ENCODE measurements around the gene YBX2.
A peak's percentile ranks its signal among the peaks of the same experiment; 100 is the strongest.

YBX2 gene

DNA sequence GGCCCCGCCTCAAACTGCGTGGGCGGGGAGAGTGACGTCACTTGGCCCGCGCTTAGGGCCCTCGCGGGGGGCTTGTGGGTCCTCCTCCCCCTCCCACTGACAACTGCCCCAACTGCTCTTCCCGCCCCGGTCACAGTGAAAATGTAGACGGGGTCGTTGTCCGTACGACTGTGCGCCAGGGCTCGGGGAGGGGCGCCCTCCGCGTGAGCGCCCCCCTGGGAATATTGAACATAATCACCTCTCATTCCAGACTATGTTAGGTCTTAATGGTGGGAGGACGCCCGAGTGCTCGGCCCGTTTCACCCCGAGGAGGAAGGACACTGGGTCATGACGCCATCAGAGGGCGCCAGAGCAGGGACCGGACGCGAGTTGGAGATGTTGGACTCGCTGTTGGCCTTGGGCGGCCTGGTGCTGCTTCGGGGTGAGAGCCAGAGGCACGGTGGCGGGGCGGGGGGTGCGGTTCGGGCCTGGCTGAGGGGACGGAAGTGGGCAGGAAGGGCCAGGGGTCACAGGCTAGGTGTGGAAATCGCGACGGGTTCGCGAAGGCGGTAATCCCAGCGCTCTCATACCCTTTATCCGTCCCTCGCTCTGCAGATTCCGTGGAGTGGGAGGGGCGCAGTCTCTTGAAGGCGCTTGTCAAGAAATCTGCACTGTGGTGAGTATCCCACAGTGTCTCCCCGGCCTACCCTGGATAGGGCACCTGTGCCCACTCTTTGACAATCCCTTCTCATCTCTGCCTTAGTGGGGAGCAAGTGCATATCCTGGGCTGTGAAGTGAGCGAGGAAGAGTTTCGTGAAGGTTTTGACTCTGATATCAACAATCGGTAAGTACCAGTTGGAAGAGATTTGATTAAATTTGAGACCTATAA, 42.0 kb downstream of the YBX2 start, which contains the start of gene ELP5 (continued):
- peak; percentile 87 for TF ChIP-seq ZNF76 (tag by site-specific recombination; IDR thresholded peaks at IDR 0.05; ENCODE audit: borderline replicate concordance, low read depth)
- TF ChIP-seq, protein P1, sequence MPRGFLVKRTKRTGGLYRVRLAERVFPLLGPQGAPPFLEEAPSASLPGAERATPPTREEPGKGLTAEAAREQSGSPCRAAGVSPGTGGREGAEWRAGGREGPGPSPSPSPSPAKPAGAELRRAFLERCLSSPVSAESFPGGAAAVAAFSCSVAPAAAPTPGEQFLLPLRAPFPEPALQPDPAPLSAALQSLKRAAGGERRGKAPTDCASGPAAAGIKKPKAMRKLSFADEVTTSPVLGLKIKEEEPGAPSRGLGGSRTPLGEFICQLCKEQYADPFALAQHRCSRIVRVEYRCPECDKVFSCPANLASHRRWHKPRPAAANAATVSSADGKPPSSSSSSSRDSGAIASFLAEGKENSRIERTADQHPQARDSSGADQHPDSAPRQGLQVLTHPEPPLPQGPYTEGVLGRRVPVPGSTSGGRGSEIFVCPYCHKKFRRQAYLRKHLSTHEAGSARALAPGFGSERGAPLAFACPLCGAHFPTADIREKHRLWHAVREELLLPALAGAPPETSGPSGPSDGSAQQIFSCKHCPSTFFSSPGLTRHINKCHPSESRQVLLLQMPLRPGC (tag by site-specific recombination; IDR thresholded peaks at IDR 0.05) = peak; percentile 79; the same call in 1 of the 2 replicates
- 0 out of 2 replicates have a peak, but pooled peaks have one; percentile 33 for TF ChIP-seq ZNF366 (tag by site-specific recombination; conservative IDR thresholded peaks at IDR 0.05)
- TF ChIP-seq ZBTB20 (tag by site-specific recombination; IDR thresholded peaks at IDR 0.05) = peak; percentile 79; the same call in 1 of the 2 replicates
- TF ChIP-seq, protein P2, sequence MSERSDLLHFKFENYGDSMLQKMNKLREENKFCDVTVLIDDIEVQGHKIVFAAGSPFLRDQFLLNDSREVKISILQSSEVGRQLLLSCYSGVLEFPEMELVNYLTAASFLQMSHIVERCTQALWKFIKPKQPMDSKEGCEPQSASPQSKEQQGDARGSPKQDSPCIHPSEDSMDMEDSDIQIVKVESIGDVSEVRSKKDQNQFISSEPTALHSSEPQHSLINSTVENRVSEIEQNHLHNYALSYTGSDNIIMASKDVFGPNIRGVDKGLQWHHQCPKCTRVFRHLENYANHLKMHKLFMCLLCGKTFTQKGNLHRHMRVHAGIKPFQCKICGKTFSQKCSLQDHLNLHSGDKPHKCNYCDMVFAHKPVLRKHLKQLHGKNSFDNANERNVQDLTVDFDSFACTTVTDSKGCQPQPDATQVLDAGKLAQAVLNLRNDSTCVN (tag by site-specific recombination; optimal IDR thresholded peaks at IDR 0.05) = peak; percentile 57
- TF ChIP-seq ZNF558 (tag by site-specific recombination; IDR thresholded peaks at IDR 0.05) = no peak
- no peak for TF ChIP-seq ZNF10 (tag by site-specific recombination; IDR thresholded peaks at IDR 0.05)
- TF ChIP-seq, protein P3, sequence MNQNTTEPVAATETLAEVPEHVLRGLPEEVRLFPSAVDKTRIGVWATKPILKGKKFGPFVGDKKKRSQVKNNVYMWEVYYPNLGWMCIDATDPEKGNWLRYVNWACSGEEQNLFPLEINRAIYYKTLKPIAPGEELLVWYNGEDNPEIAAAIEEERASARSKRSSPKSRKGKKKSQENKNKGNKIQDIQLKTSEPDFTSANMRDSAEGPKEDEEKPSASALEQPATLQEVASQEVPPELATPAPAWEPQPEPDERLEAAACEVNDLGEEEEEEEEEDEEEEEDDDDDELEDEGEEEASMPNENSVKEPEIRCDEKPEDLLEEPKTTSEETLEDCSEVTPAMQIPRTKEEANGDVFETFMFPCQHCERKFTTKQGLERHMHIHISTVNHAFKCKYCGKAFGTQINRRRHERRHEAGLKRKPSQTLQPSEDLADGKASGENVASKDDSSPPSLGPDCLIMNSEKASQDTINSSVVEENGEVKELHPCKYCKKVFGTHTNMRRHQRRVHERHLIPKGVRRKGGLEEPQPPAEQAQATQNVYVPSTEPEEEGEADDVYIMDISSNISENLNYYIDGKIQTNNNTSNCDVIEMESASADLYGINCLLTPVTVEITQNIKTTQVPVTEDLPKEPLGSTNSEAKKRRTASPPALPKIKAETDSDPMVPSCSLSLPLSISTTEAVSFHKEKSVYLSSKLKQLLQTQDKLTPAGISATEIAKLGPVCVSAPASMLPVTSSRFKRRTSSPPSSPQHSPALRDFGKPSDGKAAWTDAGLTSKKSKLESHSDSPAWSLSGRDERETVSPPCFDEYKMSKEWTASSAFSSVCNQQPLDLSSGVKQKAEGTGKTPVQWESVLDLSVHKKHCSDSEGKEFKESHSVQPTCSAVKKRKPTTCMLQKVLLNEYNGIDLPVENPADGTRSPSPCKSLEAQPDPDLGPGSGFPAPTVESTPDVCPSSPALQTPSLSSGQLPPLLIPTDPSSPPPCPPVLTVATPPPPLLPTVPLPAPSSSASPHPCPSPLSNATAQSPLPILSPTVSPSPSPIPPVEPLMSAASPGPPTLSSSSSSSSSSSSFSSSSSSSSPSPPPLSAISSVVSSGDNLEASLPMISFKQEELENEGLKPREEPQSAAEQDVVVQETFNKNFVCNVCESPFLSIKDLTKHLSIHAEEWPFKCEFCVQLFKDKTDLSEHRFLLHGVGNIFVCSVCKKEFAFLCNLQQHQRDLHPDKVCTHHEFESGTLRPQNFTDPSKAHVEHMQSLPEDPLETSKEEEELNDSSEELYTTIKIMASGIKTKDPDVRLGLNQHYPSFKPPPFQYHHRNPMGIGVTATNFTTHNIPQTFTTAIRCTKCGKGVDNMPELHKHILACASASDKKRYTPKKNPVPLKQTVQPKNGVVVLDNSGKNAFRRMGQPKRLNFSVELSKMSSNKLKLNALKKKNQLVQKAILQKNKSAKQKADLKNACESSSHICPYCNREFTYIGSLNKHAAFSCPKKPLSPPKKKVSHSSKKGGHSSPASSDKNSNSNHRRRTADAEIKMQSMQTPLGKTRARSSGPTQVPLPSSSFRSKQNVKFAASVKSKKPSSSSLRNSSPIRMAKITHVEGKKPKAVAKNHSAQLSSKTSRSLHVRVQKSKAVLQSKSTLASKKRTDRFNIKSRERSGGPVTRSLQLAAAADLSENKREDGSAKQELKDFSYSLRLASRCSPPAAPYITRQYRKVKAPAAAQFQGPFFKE (tag by site-specific recombination; IDR thresholded peaks at IDR 0.05; ENCODE audit: borderline replicate concordance) = no peak
- TF ChIP-seq ZNF239 (tag by site-specific recombination; IDR thresholded peaks at IDR 0.05) = no peak
- TF ChIP-seq ZNF600 (tag by site-specific recombination; IDR thresholded peaks at IDR 0.05) = peak; percentile 97
- TF ChIP-seq, protein P4, sequence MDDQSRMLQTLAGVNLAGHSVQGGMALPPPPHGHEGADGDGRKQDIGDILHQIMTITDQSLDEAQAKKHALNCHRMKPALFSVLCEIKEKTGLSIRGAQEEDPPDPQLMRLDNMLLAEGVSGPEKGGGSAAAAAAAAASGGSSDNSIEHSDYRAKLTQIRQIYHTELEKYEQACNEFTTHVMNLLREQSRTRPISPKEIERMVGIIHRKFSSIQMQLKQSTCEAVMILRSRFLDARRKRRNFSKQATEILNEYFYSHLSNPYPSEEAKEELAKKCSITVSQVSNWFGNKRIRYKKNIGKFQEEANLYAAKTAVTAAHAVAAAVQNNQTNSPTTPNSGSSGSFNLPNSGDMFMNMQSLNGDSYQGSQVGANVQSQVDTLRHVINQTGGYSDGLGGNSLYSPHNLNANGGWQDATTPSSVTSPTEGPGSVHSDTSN (CRISPR knock-in tag; IDR thresholded peaks at IDR 0.05) = peak; percentile 71
- no peak for TF ChIP-seq MZF1 (tag by site-specific recombination; IDR thresholded peaks at IDR 0.05; ENCODE audit: borderline replicate concordance)
- TF ChIP-seq KLF1 (tag by site-specific recombination; IDR thresholded peaks at IDR 0.05) = no peak; the same call in 1 of the 2 replicates
- peak; percentile 28; the same call in 1 of the 2 replicates for TF ChIP-seq IKZF3 (tag by site-specific recombination; IDR thresholded peaks at IDR 0.05)
- TF ChIP-seq ZBTB17 (tag by site-specific recombination; IDR thresholded peaks at IDR 0.05) = peak; percentile 99
- peak; percentile 81 for TF ChIP-seq KLF10 (tag by site-specific recombination; IDR thresholded peaks at IDR 0.05)
- no peak for TF ChIP-seq ZNF133 (tag by site-specific recombination; IDR thresholded peaks at IDR 0.05)
- TF ChIP-seq ZNF121 (tag by site-specific recombination; IDR thresholded peaks at IDR 0.05) = no peak
- TF ChIP-seq ZNF202 (tag by site-specific recombination; IDR thresholded peaks at IDR 0.05; ENCODE audit: borderline replicate concordance) = no peak
- TF ChIP-seq, protein P5, sequence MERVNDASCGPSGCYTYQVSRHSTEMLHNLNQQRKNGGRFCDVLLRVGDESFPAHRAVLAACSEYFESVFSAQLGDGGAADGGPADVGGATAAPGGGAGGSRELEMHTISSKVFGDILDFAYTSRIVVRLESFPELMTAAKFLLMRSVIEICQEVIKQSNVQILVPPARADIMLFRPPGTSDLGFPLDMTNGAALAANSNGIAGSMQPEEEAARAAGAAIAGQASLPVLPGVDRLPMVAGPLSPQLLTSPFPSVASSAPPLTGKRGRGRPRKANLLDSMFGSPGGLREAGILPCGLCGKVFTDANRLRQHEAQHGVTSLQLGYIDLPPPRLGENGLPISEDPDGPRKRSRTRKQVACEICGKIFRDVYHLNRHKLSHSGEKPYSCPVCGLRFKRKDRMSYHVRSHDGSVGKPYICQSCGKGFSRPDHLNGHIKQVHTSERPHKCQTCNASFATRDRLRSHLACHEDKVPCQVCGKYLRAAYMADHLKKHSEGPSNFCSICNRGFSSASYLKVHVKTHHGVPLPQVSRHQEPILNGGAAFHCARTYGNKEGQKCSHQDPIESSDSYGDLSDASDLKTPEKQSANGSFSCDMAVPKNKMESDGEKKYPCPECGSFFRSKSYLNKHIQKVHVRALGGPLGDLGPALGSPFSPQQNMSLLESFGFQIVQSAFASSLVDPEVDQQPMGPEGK (tag by site-specific recombination; IDR thresholded peaks at IDR 0.05) = peak; percentile 100
- TF ChIP-seq ZNF658 (tag by site-specific recombination; IDR thresholded peaks at IDR 0.05) = no peak
- TF ChIP-seq ZNF513 (tag by site-specific recombination; IDR thresholded peaks at IDR 0.05) = peak; percentile 73
- no peak for TF ChIP-seq ZNF664 (tag by site-specific recombination; IDR thresholded peaks at IDR 0.05)
- no peak for TF ChIP-seq GLI2 (tag by site-specific recombination; IDR thresholded peaks at IDR 0.05; ENCODE audit: borderline replicate concordance, low read depth)
- TF ChIP-seq ZNF514 (tag by site-specific recombination; IDR thresholded peaks at IDR 0.05) = no peak
- TF ChIP-seq SP2 (tag by site-specific recombination; IDR thresholded peaks at IDR 0.05) = peak; percentile 25; the same call in 1 of the 2 replicates

Measured in HEK293 (cell line).